Neural progenitor cell (in vitro differentiated cells): ENCODE data around the gene NDUFA3. TPM values are rescaled to one million over a fixed set of nuclear protein-coding genes. Genes with fewer than 3 reads are reported as not detected.

Source experiments
- DNase-seq: peaks from one replicate; pipeline ENCODE4 v3.0.0-alpha.2; 2016; ENCODE audit warnings: low spot score
- H2AFZ ChIP-seq: fragments of 200-600 bp; sonication (generic); replicated peaks from 2 replicates; pipeline ENCODE4 v1.6.1; 2016; ENCODE audit warnings: antibody characterized with exemption
- H3F3A ChIP-seq: fragments of 200-600 bp; sonication (generic); 2 replicates; pipeline ENCODE4 v1.6.1; 2016; ENCODE audit warnings: antibody characterized with exemption, low read depth
- H3K27ac ChIP-seq: fragments of 200-600 bp; sonication (generic); 2 replicates; pipeline ENCODE4 v1.5.1; 2016; ENCODE audit warnings: mild to moderate bottlenecking
- H3K27me3 ChIP-seq: fragments of 200-600 bp; sonication (generic); 2 replicates; pipeline ENCODE4 v1.6.1; 2016; ENCODE audit warnings: mild to moderate bottlenecking, moderate library complexity
- H3K36me3 ChIP-seq: fragments of 200-600 bp; sonication (generic); 2 replicates; pipeline ENCODE4 v1.5.1; 2016
- H3K4me1 ChIP-seq: fragments of 200-600 bp; sonication (generic); 2 replicates; pipeline ENCODE4 v1.6.1; 2016; ENCODE audit warnings: mixed run types
- H3K4me2 ChIP-seq: fragments of 200-600 bp; sonication (generic); 2 replicates; pipeline ENCODE4 v1.6.1; 2016
- H3K4me3 ChIP-seq: fragments of 200-600 bp; sonication (generic); 2 replicates; pipeline ENCODE4 v1.5.1; 2016
- H3K79me2 ChIP-seq: fragments of 200-600 bp; sonication (generic); 2 replicates; pipeline ENCODE4 v1.6.1; 2016; ENCODE audit warnings: low read depth
- H3K9ac ChIP-seq: fragments of 200-600 bp; sonication (generic); 2 replicates; pipeline ENCODE4 v1.6.1; 2016
- H3K9me3 ChIP-seq: fragments of 200-600 bp; sonication (generic); 2 replicates; pipeline ENCODE4 v1.5.1; 2016; ENCODE audit warnings: low read depth
- H4K20me1 ChIP-seq: fragments of 200-600 bp; sonication (generic); 2 replicates; pipeline ENCODE4 v1.6.1; 2016; ENCODE audit warnings: low read depth
- H3K27ac Mint-ChIP-seq: 3 replicates; pipeline ENCODE4 v1.8.0; 2021; ENCODE audit warnings: mixed read lengths
- H3K27me3 Mint-ChIP-seq: 2 replicates; pipeline ENCODE4 v1.8.0; 2022; ENCODE audit warnings: low read depth, mild to moderate bottlenecking, inconsistent platforms, moderate library complexity, mixed read lengths; ENCODE audit not compliant: insufficient read depth
- H3K36me3 Mint-ChIP-seq: 3 replicates; pipeline ENCODE4 v1.8.0; 2021; ENCODE audit warnings: mixed read lengths
- H3K4me1 Mint-ChIP-seq: 3 replicates; pipeline ENCODE4 v1.8.0; 2021; ENCODE audit warnings: mixed read lengths
- H3K4me3 Mint-ChIP-seq: 3 replicates; pipeline ENCODE4 v1.8.0; 2021; ENCODE audit warnings: mild to moderate bottlenecking, moderate library complexity, mixed read lengths
- H3K9me3 Mint-ChIP-seq: 3 replicates; pipeline ENCODE4 v1.8.0; 2020; ENCODE audit warnings: mixed read lengths
- CTCF ChIP-seq: fragments of 200-600 bp; sonication (generic); IDR thresholded peaks from 2 replicates; pipeline ENCODE4 v1.5.1; 2017; ENCODE audit warnings: antibody characterized with exemption, mild to moderate bottlenecking
- EZH2 ChIP-seq: fragments of 200-600 bp; sonication (generic); IDR thresholded peaks from 2 replicates; pipeline ENCODE4 v1.6.1; 2017; ENCODE audit warnings: antibody characterized with exemption, mild to moderate bottlenecking, moderate library complexity
- EZH2phosphoT487 ChIP-seq: fragments of 200-600 bp; sonication (generic); IDR thresholded peaks from 2 replicates; pipeline ENCODE4 v1.6.1; 2017; ENCODE audit warnings: antibody characterized with exemption
- total RNA-seq: library from RNA; depleted of rRNA; stranded (reverse); fragments of >200 nt; gene quantifications from 2 replicates; pipeline ENCODE4 v1.2.3, GENCODE V29; 2015; ENCODE audit warnings: low replicate concordance

The NDUFA3 gene
- total RNA-seq, 1 donor from 2014 or later, result 75.9 TPM

DNA sequence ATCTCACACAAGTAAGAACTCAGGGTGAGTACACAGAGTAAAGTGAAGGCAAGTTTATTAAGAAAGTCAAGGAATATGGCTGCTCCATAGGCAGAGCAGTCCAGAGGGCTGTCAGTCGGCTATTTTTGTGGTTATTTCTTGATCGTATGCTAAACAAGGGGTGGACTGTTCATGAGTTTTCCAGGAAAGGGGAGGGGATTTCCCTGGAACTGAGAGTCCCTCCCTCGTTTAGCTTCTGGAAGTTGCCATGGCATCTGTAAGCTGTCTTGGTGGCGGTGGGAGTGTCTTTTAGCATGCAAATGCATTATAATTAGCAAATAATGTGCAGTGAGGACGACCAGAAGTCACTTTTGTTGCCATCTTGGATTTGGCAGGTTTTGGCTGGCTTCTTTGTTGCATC lies 33.2 kb upstream of the NDUFA3 start:
- Histone ChIP-seq H3K27me3 (no peaks in the 10 kb centered on the region), H3F3A (no peaks in the 10 kb centered on the region), H3K9ac (no peak overlapping the region), H2AFZ (no peak overlapping the region), H3K4me1 (no peaks in the 10 kb centered on the region), H4K20me1 (no peaks in the 10 kb centered on the region), H3K9me3 (no peaks in the 10 kb centered on the region), H3K79me2 (no peaks in the 10 kb centered on the region), H3K4me3 (no peak overlapping the region), H3K36me3 (no peaks in the 10 kb centered on the region), H3K4me2 (no peak overlapping the region), H3K27ac (no peak overlapping the region)
- TF ChIP-seq CTCF, result no peak
- no peak for TF ChIP-seq EZH2phosphoT487
- no peak for TF ChIP-seq EZH2
- Mint-ChIP-seq H3K4me1 (no peaks in the 10 kb centered on the region), H3K4me3 (no peak overlapping the region), H3K9me3 (peaks cover 11% of the 10 kb centered on the region), H3K36me3 (no peaks in the 10 kb centered on the region), H3K27me3 (peaks cover 9% of the 10 kb centered on the region), H3K27ac (no peak overlapping the region)
- DNase-seq, result no peak

- no peaks in the 10 kb centered on the region for H3K36me3 Mint-ChIP-seq
- Histone ChIP-seq H2AFZ (no peak overlapping the region), H3K27ac (no peak overlapping the region), H3K9ac (no peak overlapping the region), H4K20me1 (no peaks in the 10 kb centered on the region), H3K4me2 (no peak overlapping the region), H3K36me3 (no peaks in the 10 kb centered on the region), H3K79me2 (no peaks in the 10 kb centered on the region), H3K27me3 (no peaks in the 10 kb centered on the region), H3K4me3 (no peak overlapping the region), H3K4me1 (no peaks in the 10 kb centered on the region), H3F3A (no peaks in the 10 kb centered on the region), H3K9me3 (no peaks in the 10 kb centered on the region)
- H3K4me3 Mint-ChIP-seq, result no peak overlapping the region
- H3K27ac Mint-ChIP-seq, result no peak overlapping the region
- peaks cover 9% of the 10 kb centered on the region for H3K9me3 Mint-ChIP-seq
- H3K4me1 Mint-ChIP-seq, result no peaks in the 10 kb centered on the region
- peaks cover 7% of the 10 kb centered on the region for H3K27me3 Mint-ChIP-seq
- TF ChIP-seq CTCF, result no peak
- no peak for TF ChIP-seq EZH2
- TF ChIP-seq EZH2phosphoT487, result no peak
- no peak for DNase-seq
These were observed 28.8 kb upstream of the NDUFA3 start for GRCh38 chr19:54073829-54074228.

GRCh38 chr19:54074851-54075250 lies 27.8 kb upstream of the NDUFA3 start:
- H3K9me3 Mint-ChIP-seq, result peaks cover 6% of the 10 kb centered on the region
- H3K4me3 ChIP-seq, result no peak overlapping the region
- no peaks in the 10 kb centered on the region for H3K4me1 Mint-ChIP-seq
- H3K27me3 ChIP-seq, result no peaks in the 10 kb centered on the region
- H3F3A ChIP-seq, result no peaks in the 10 kb centered on the region
- no peak overlapping the region for H3K27ac ChIP-seq
- DNase-seq, result no peak
- H3K9me3 ChIP-seq, result no peaks in the 10 kb centered on the region
- H3K79me2 ChIP-seq, result no peaks in the 10 kb centered on the region
- no peak overlapping the region for H3K4me3 Mint-ChIP-seq
- H3K9ac ChIP-seq, result no peak overlapping the region
- no peak overlapping the region for H3K27ac Mint-ChIP-seq
- no peaks in the 10 kb centered on the region for H3K36me3 ChIP-seq
- no peaks in the 10 kb centered on the region for H4K20me1 ChIP-seq
- H3K36me3 Mint-ChIP-seq, result no peaks in the 10 kb centered on the region
- H3K4me2 ChIP-seq, result no peak overlapping the region
- H3K4me1 ChIP-seq, result no peaks in the 10 kb centered on the region
- no peak overlapping the region for H2AFZ ChIP-seq
- no peak for TF ChIP-seq EZH2phosphoT487
- TF ChIP-seq CTCF, result no peak
- no peak for TF ChIP-seq EZH2
- H3K27me3 Mint-ChIP-seq, result peaks cover 11% of the 10 kb centered on the region

DNA sequence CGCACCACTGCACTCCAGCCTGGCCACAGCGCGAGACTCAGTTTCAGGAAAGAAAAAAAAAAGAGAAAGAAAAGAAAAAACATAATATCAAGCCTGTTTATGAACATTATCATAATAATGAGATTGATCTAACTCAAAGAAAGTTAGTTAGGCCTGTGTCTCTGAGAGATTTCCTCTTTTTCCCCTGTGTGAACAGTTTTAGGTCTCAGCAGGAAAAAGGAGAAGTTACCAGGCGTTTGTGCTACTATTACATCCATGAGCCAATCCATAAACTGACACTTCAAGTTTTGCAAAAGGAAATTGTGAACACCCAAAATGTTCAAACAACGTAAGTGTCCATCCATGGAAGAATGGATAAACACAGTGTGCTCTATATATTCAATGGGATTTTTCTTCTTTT lies 25.3 kb upstream of the NDUFA3 start:
- Histone ChIP-seq H3K27ac (no peak overlapping the region), H3K4me3 (no peak overlapping the region), H3K79me2 (no peaks in the 10 kb centered on the region), H3K4me2 (no peak overlapping the region), H3K36me3 (no peaks in the 10 kb centered on the region), H3K4me1 (no peaks in the 10 kb centered on the region), H3K9ac (no peak overlapping the region), H3K27me3 (no peaks in the 10 kb centered on the region), H4K20me1 (no peaks in the 10 kb centered on the region), H3F3A (no peaks in the 10 kb centered on the region), H3K9me3 (no peaks in the 10 kb centered on the region), H2AFZ (no peak overlapping the region)
- no peaks in the 10 kb centered on the region for H3K36me3 Mint-ChIP-seq
- TF ChIP-seq EZH2phosphoT487, result no peak
- TF ChIP-seq EZH2, result no peak
- TF ChIP-seq CTCF, result no peak
- peaks cover 11% of the 10 kb centered on the region for H3K27me3 Mint-ChIP-seq
- H3K4me1 Mint-ChIP-seq, result no peaks in the 10 kb centered on the region
- peaks cover 11% of the 10 kb centered on the region for H3K9me3 Mint-ChIP-seq
- no peak overlapping the region for H3K27ac Mint-ChIP-seq
- DNase-seq, result no peak
- no peak overlapping the region for H3K4me3 Mint-ChIP-seq
